ENCODE data around the gene SMAD2. TPM values are rescaled to one million over a fixed set of nuclear protein-coding genes. Genes with fewer than 3 reads are reported as not detected.

The SMAD2 gene
- total and polyA plus RNA-seq, 9 of the 15 experiments (the other 6 are each of a cell fraction or from before 2014, with no cell fraction given): 9.2 to 49.6 (median 33.7) TPM

- peaks cover 3% of the 10 kb centered on the region; the same call in 2 of the 3 replicates for H3K79me2 ChIP-seq (ENCODE audit: control insufficient read depth, insufficient read depth, low read length)
- ATAC-seq (no peak), FAIRE-seq (no peak), DNase-seq (ENCODE audit: extremely low read depth in 1 of 4, low spot score in 3 of 4) (no peak)
- no peaks in the 10 kb centered on the region for H4K20me1 ChIP-seq (replicated peaks; ENCODE audit: control insufficient read depth, insufficient read depth, low read length)
- H3K27ac ChIP-seq (ENCODE audit: extremely low read depth, low read depth, low read length): no peak overlapping the region
- H3K4me3 ChIP-seq: no peak overlapping the region
- no peak overlapping the region for H3K9ac ChIP-seq (ENCODE audit: insufficient read depth in 1 of 2, low read depth in 2 of 2, low read length in 2 of 2)
- H3K9me1 ChIP-seq (ENCODE audit: control insufficient read depth, insufficient read depth, low read length): no peaks in the 10 kb centered on the region
- TF ChIP-seq RBM15 (IDR thresholded peaks at IDR 0.05; ENCODE audit: insufficient read depth, low read length): no peak
- no peak for TF ChIP-seq ZNF134 (CRISPR knock-in tag; conservative IDR thresholded peaks at IDR 0.05)
- no peak for TF ChIP-seq MTA3 (IDR thresholded peaks at IDR 0.05; ENCODE audit: borderline replicate concordance)
- TF ChIP-seq NCOR1 (IDR thresholded peaks at IDR 0.05): no peak
- TF ChIP-seq U2AF1 (optimal IDR thresholded peaks at IDR 0.05; ENCODE audit: low read depth, low read length): no peak
- no peak for TF ChIP-seq MAZ (CRISPR knock-in tag; conservative IDR thresholded peaks at IDR 0.05 in 1 of 2, IDR thresholded peaks at IDR 0.05 in 1 of 2)
- TF ChIP-seq SP2 (IDR thresholded peaks at IDR 0.05; ENCODE audit: extremely low read depth, low read depth, low read length, poor library complexity, severe bottlenecking): no peak
- TF ChIP-seq BHLHE40 (IDR thresholded peaks at IDR 0.05; ENCODE audit: low read length): no peak
- TF ChIP-seq MBD2 (IDR thresholded peaks at IDR 0.05; ENCODE audit: borderline replicate concordance, low read depth): no peak
- TF ChIP-seq ZNF174 (CRISPR knock-in tag; IDR thresholded peaks at IDR 0.05): no peak
- TF ChIP-seq CTCF (IDR thresholded peaks at IDR 0.05 in 2 of 3, conservative IDR thresholded peaks at IDR 0.05 in 1 of 3; ENCODE audit: insufficient read depth in 2 of 3, low read depth in 1 of 3, low read length in 3 of 3): no peak
- peaks cover 32% of the 10 kb centered on the region for H3K36me3 ChIP-seq (ENCODE audit: control insufficient read depth, insufficient read depth, low read length)
- 80% methylated on average over 3 of the region's 3 CpGs for WGBS (ENCODE audit: insufficient coverage, low coverage, missing lambda C conversion rate)
- no peaks in the 10 kb centered on the region; a peak in 1 of 5 replicates for H3K4me1 ChIP-seq (replicated peaks in 1 of 2; ENCODE audit: control insufficient read depth in 2 of 2, insufficient read depth in 2 of 2, low read length in 2 of 2)
- BruUV-seq (replicated peaks): no TSS peak
- in situ Hi-C loops (cut with MboI) (no loop called here), intact Hi-C loops (cut with micrococcal nuclease) (no loop called here)
- CTCF ChIA-PET (ENCODE audit: low intra/inter-chr PET ratio): no interaction called here
- no peak overlapping the region for H3K4me2 ChIP-seq (ENCODE audit: insufficient read depth, low read length)
- H3K9me3 ChIP-seq (replicated peaks; ENCODE audit: control insufficient read depth, insufficient read depth, low read depth, low read length): no peaks in the 10 kb centered on the region
- no peak overlapping the region for H2AFZ ChIP-seq (ENCODE audit: low read depth, low read length)
- POLR2A ChIA-PET: no interaction called here
- H3K27me3 ChIP-seq (ENCODE audit: control insufficient read depth in 2 of 2, insufficient read depth in 2 of 2, low read length in 2 of 2): no peaks in the 10 kb centered on the region
These were observed 46.6 kb downstream of the SMAD2 start for GRCh38 chr18:47883771-47884413.
